ENCODE data around the gene DUSP12. TPM values are rescaled to one million over a fixed set of nuclear protein-coding genes. Genes with fewer than 3 reads are reported as not detected.

Gene DUSP12
- total RNA-seq, 1 experiment from 2014 or later = 23.6 TPM

- Histone ChIP-seq H3K4me3 (no peak overlapping the region), H3K27ac (no peak overlapping the region), H3K27me3 (ENCODE audit: insufficient read depth, low read depth) (no peaks in the 10 kb centered on the region), H2AFZ (no peak overlapping the region), H3K4me1 (replicated peaks; ENCODE audit: insufficient read depth) (no peaks in the 10 kb centered on the region), H3K9me2 (ENCODE audit: insufficient read depth) (no peaks in the 10 kb centered on the region), H3K79me2 (ENCODE audit: low read depth) (0 out of 2 replicates have a peak, but pooled peaks cover 6% of the 10 kb centered on the region), H3K36me3 (ENCODE audit: low read depth) (peaks cover 25% of the 10 kb centered on the region; the same call in 1 of the 2 replicates), H3K9me3 (ENCODE audit: insufficient read depth, low read depth) (no peaks in the 10 kb centered on the region), H3K4me2 (no peak overlapping the region), H4K20me1 (ENCODE audit: insufficient read depth) (peaks cover 16% of the 10 kb centered on the region; the same call in 1 of the 2 replicates), H3F3A (ENCODE audit: insufficient read depth, low read depth) (no peaks in the 10 kb centered on the region; the same call in 1 of the 2 replicates)
- DNase-seq = no peak
- TF ChIP-seq EZH2 (IDR thresholded peaks at IDR 0.05; ENCODE audit: low read depth) (no peak), CTCF (conservative IDR thresholded peaks at IDR 0.05) (no peak)
- intact Hi-C loops (cut with micrococcal nuclease; ENCODE audit: unreplicated experiment) = no loop called here
- BruUV-seq (replicated peaks) = no TSS peak
- POLR2A ChIA-PET (ENCODE audit: unreplicated experiment) = no interaction called here
- CTCF ChIA-PET = no interaction called here
Observed at GRCh38 chr1:161782886-161783285, 33.3 kb downstream of the DUSP12 start.

GRCh38 chr1:161784968-161785367, 35.4 kb downstream of the DUSP12 start:
- POLR2A ChIA-PET (ENCODE audit: unreplicated experiment) = no interaction called here
- no peaks in the 10 kb centered on the region for H3K79me2 ChIP-seq (ENCODE audit: low read depth)
- no peak overlapping the region for H3K27ac ChIP-seq
- intact Hi-C loops (cut with micrococcal nuclease; ENCODE audit: unreplicated experiment) = no loop called here
- H3K9me2 ChIP-seq (ENCODE audit: insufficient read depth) = no peaks in the 10 kb centered on the region
- no peak overlapping the region for H3K4me3 ChIP-seq
- H3K9me3 ChIP-seq (ENCODE audit: insufficient read depth, low read depth) = no peaks in the 10 kb centered on the region
- peaks cover 6% of the 10 kb centered on the region; the same call in 1 of the 2 replicates for H4K20me1 ChIP-seq (ENCODE audit: insufficient read depth)
- BruUV-seq (replicated peaks) = no TSS peak
- no peak overlapping the region for H3K4me2 ChIP-seq
- no peak for TF ChIP-seq EZH2 (IDR thresholded peaks at IDR 0.05; ENCODE audit: low read depth)
- no peak for TF ChIP-seq CTCF (conservative IDR thresholded peaks at IDR 0.05)
- CTCF ChIA-PET = no interaction called here
- H3K4me1 ChIP-seq (replicated peaks; ENCODE audit: insufficient read depth) = no peaks in the 10 kb centered on the region
- DNase-seq = no peak
- H3F3A ChIP-seq (ENCODE audit: insufficient read depth, low read depth) = no peaks in the 10 kb centered on the region; the same call in 1 of the 2 replicates
- H3K36me3 ChIP-seq (ENCODE audit: low read depth) = peaks cover 25% of the 10 kb centered on the region; the same call in 1 of the 2 replicates
- no peak overlapping the region for H2AFZ ChIP-seq
- H3K27me3 ChIP-seq (ENCODE audit: insufficient read depth, low read depth) = no peaks in the 10 kb centered on the region

GRCh38 chr1:161787355-161787754, 37.8 kb downstream of the DUSP12 start:
- BruUV-seq (replicated peaks) = no TSS peak
- TF ChIP-seq CTCF (conservative IDR thresholded peaks at IDR 0.05) = no peak; the same call in 1 of the 2 replicates
- TF ChIP-seq EZH2 (IDR thresholded peaks at IDR 0.05; ENCODE audit: low read depth) = no peak
- H3K27me3 ChIP-seq (ENCODE audit: insufficient read depth, low read depth) = no peaks in the 10 kb centered on the region
- H3K27ac ChIP-seq = no peak overlapping the region
- H3F3A ChIP-seq (ENCODE audit: insufficient read depth, low read depth) = peaks cover 7% of the 10 kb centered on the region
- H4K20me1 ChIP-seq (ENCODE audit: insufficient read depth) = peaks cover 6% of the 10 kb centered on the region; the same call in 1 of the 2 replicates
- no peaks in the 10 kb centered on the region for H3K9me2 ChIP-seq (ENCODE audit: insufficient read depth)
- H3K9me3 ChIP-seq (ENCODE audit: insufficient read depth, low read depth) = no peaks in the 10 kb centered on the region
- no peaks in the 10 kb centered on the region for H3K79me2 ChIP-seq (ENCODE audit: low read depth)
- CTCF ChIA-PET = no interaction called here
- intact Hi-C loops (cut with micrococcal nuclease; ENCODE audit: unreplicated experiment) = no loop called here
- H3K36me3 ChIP-seq (ENCODE audit: low read depth) = peaks cover 29% of the 10 kb centered on the region
- no peak overlapping the region for H2AFZ ChIP-seq
- POLR2A ChIA-PET (ENCODE audit: unreplicated experiment) = no interaction called here
- no peak overlapping the region for H3K4me2 ChIP-seq
- H3K4me1 ChIP-seq (replicated peaks; ENCODE audit: insufficient read depth) = no peaks in the 10 kb centered on the region
- no peak for DNase-seq
- no peak overlapping the region for H3K4me3 ChIP-seq

Measured in PC-9 (cell line).